LNCaP clone FGC (cell line): Measurements from ENCODE around the gene LDLRAD4.

Experiments
- DNase-seq: peaks from one replicate; pipeline ENCODE4 v3.0.0-alpha.2; 2011; ENCODE audit warnings: low read depth
- H3K4me3 ChIP-seq: 2 replicates; pipeline ENCODE4 v1.5.1; 2011; ENCODE audit warnings: mild to moderate bottlenecking, low read depth, low read length, control low read depth
- TF ChIP-seq, protein P1 (sequence below): IDR thresholded peaks from 2 replicates; pipeline ENCODE4 v1.5.1; 2012; ENCODE audit warnings: mild to moderate bottlenecking; ENCODE audit not compliant: control insufficient read depth, insufficient read depth; ENCODE audit errors: extremely low read depth

The LDLRAD4 gene

GRCh38 chr18:13696961-13697360 is 478.4 kb downstream of the LDLRAD4 start:
- TF ChIP-seq, protein P1, sequence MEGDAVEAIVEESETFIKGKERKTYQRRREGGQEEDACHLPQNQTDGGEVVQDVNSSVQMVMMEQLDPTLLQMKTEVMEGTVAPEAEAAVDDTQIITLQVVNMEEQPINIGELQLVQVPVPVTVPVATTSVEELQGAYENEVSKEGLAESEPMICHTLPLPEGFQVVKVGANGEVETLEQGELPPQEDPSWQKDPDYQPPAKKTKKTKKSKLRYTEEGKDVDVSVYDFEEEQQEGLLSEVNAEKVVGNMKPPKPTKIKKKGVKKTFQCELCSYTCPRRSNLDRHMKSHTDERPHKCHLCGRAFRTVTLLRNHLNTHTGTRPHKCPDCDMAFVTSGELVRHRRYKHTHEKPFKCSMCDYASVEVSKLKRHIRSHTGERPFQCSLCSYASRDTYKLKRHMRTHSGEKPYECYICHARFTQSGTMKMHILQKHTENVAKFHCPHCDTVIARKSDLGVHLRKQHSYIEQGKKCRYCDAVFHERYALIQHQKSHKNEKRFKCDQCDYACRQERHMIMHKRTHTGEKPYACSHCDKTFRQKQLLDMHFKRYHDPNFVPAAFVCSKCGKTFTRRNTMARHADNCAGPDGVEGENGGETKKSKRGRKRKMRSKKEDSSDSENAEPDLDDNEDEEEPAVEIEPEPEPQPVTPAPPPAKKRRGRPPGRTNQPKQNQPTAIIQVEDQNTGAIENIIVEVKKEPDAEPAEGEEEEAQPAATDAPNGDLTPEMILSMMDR, result no peak
- H3K4me3 ChIP-seq, result no peak overlapping the region
- no peak for DNase-seq

DNA sequence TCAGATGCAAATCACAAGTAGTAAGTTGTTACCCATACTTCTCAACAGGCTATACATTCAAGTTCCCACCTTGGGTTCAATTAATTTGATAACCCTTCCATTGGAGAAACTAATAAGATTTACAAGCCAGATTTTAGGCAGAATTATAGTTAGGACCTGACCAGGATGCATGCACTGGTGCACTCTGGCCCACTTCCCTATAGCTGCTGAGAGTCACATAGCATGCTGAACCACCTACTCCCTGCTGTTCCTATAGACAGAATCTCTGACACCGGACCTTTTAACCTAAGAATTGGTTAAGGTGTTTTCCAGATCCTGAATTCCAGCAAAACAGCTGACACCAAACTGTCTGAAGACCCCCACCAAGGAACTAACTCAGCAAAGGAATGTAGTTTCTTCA is 481.6 kb downstream of the LDLRAD4 start:
- DNase-seq, result no peak
- TF ChIP-seq, protein P1, result no peak
- no peak overlapping the region for H3K4me3 ChIP-seq
